ENCODE data around the gene ENTHD1.

The ENTHD1 gene

GRCh38 chr22:39728236-39728860 lies 165.2 kb downstream of the ENTHD1 start:
- DNase-seq = no peak

GRCh38 chr22:39727541-39727940 lies 166.0 kb downstream of the ENTHD1 start:
- DNase-seq = no peak

GRCh38 chr22:39725351-39726035 lies 168.1 kb downstream of the ENTHD1 start:
- DNase-seq = no peak

GRCh38 chr22:39724857-39725256 lies 168.7 kb downstream of the ENTHD1 start:
- no peak for DNase-seq

- DNase-seq = no peak
These were observed 169.2 kb downstream of the ENTHD1 start for GRCh38 chr22:39724390-39724789.

- no peak for DNase-seq
These were observed 169.6 kb downstream of the ENTHD1 start for GRCh38 chr22:39723899-39724351.

- DNase-seq = no peak
These were observed 170.1 kb downstream of the ENTHD1 start for GRCh38 chr22:39723463-39723862.

GRCh38 chr22:39722501-39722900 lies 171.1 kb downstream of the ENTHD1 start:
- no peak for DNase-seq

GRCh38 chr22:39722032-39722325 lies 171.6 kb downstream of the ENTHD1 start:
- no peak for DNase-seq

GRCh38 chr22:39721206-39722031 lies 172.1 kb downstream of the ENTHD1 start:
- peak; percentile 65 for DNase-seq

GRCh38 chr22:39719559-39720450 lies 173.8 kb downstream of the ENTHD1 start:
- DNase-seq = no peak

- DNase-seq = no peak
These were observed 174.6 kb downstream of the ENTHD1 start for GRCh38 chr22:39718921-39719475.

- DNase-seq = no peak
These were observed 175.4 kb downstream of the ENTHD1 start for GRCh38 chr22:39718206-39718605.

- DNase-seq = no peak
These were observed 176.5 kb downstream of the ENTHD1 start for GRCh38 chr22:39717099-39717498.

- DNase-seq = no peak
These were observed 177.0 kb downstream of the ENTHD1 start for GRCh38 chr22:39716534-39716933.

GRCh38 chr22:39715778-39716495 lies 177.6 kb downstream of the ENTHD1 start:
- DNase-seq = no peak

GRCh38 chr22:39714321-39714720 lies 179.2 kb downstream of the ENTHD1 start:
- DNase-seq = no peak

GRCh38 chr22:39713799-39714290 lies 179.7 kb downstream of the ENTHD1 start:
- no peak for DNase-seq

GRCh38 chr22:39712751-39713525 lies 180.6 kb downstream of the ENTHD1 start:
- DNase-seq = no peak

- no peak for DNase-seq
These were observed 181.5 kb downstream of the ENTHD1 start for GRCh38 chr22:39712081-39712480.

Measured in activated CD4-positive, alpha-beta T cell treated with anti-CD3 and anti-CD28 coated beads, Interleukin-2, Interleukin-6, amounts not matched to agents 100 ng/mL and 50 ng/mL, durations not matched to agents 16 hours and 8 hours (primary cell).